Activated naive CD4-positive, alpha-beta T cell treated with anti-CD3 and anti-CD28 coated beads for 36 hours (primary cell): ENCODE results near the gene SPSB1. TPM values are rescaled to one million over a fixed set of nuclear protein-coding genes. Genes with fewer than 3 reads are reported as not detected.

Experiments
- CTCF ChIA-PET: fragments of 350-600 bp; sonication (Branson Sonifier 250); formaldehyde crosslinking; loops from one replicate; lab custom pipeline; 2021; ENCODE audit warnings: antibody characterized with exemption; lab: Charles Lee
- DNase-seq: peaks from one replicate; pipeline ENCODE4 v3.0.0-alpha.2; 2020
- H3K27ac Mint-ChIP-seq: one replicate; pipeline ENCODE4 v1.8.0; 2021; ENCODE audit warnings: mild to moderate bottlenecking, mixed read lengths
- H3K27me3 Mint-ChIP-seq: one replicate; pipeline ENCODE4 v1.8.0; 2021; ENCODE audit warnings: low read depth, mixed read lengths
- H3K36me3 Mint-ChIP-seq: one replicate; pipeline ENCODE4 v1.8.0; 2021; ENCODE audit warnings: low read depth, mixed read lengths
- H3K4me1 Mint-ChIP-seq: one replicate; pipeline ENCODE4 v1.8.0; 2021; ENCODE audit warnings: low read depth, mixed read lengths
- H3K4me3 Mint-ChIP-seq: one replicate; pipeline ENCODE4 v1.8.0; 2021; ENCODE audit warnings: mild to moderate bottlenecking, moderate library complexity, mixed read lengths
- H3K9me3 Mint-ChIP-seq: one replicate; pipeline ENCODE4 v1.8.0; 2021; ENCODE audit warnings: mixed read lengths
- intact Hi-C: fragments of 100-400 bp; cut with micrococcal nuclease; formaldehyde crosslinking; loops from one replicate; pipeline ENCODE4 v1.15.1; 2023
- total RNA-seq, 2 experiments: library from RNA; stranded (reverse); gene quantifications; one replicate each; pipeline ENCODE4 v1.2.3, GENCODE V29; 2021

The SPSB1 gene
- total RNA-seq, 2 experiments from 2014 or later = 4.8 to 5.0 TPM

DNA sequence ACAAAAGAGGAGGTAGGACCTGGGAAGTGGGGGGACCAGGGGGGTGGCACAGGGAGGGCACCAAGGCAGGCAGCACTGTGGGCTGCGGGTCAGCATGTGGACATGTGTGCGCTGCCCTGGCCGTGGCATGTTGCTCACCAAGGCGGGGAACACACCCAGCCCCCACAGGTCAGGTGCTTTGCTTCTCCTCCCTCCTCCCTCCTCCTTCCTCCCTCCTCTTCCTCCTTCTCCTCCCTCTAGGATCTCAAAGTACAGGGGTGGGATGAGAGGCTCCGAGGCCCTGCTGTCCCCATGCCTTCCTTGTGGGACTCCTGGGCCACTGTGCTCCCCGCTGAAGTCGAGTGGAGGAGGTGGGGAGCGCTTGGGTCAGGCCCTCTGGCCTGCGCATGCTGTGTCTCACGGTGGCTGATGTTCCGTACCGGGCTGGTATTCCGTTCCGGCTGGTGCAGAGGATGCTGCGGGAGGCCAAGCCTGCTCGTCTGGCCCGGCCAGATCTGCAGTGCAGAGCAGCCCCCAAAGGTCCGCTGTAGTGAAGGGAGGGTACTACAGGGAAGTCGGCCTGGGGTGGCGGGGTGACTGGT is 26.6 kb downstream of the SPSB1 start:
- H3K9me3 Mint-ChIP-seq = no peaks in the 10 kb centered on the region
- intact Hi-C loops = no loop called here
- CTCF ChIA-PET = no interaction called here
- H3K4me3 Mint-ChIP-seq = no peak overlapping the region
- H3K27me3 Mint-ChIP-seq = no peaks in the 10 kb centered on the region
- no peaks in the 10 kb centered on the region for H3K36me3 Mint-ChIP-seq
- H3K4me1 Mint-ChIP-seq = peaks cover 38% of the 10 kb centered on the region
- no peak overlapping the region for H3K27ac Mint-ChIP-seq
- no peak for DNase-seq

DNA sequence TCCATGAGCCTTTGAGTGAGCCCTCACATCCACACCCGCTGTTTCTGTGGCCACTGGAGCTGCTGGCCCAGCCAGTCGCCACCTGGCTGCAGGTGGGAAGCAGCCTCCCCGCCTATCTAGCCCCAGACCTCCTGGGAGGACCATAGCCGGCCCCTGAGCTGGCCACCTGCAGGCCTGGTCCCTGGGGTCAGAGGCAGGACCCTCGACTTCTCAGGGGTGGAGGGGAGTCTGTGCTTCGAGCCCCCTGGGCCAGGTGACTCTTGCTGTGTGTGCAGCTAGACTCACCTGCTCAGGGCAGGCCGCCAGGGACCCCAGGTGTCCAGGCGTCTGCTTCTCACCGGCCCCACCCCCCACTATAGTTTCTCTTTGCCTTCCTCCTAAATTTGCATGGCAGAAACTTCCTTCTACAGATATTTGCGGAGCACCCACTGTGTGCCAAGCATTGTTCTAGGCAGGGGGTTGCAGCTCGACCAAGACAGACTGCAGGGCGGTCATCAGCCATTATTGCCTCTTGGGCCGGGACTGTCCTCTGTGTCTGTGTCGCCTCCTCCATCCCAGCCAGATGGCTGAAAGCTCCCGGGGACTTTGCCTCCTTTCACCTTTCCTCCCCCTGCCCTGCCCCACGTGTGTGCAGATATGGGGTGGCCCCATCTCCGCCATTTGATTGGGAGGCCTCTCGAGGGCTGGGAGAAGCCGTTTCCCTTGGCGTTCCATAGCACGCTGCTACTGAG is 27.3 kb downstream of the SPSB1 start:
- Mint-ChIP-seq H3K4me3 (no peak overlapping the region), H3K27ac (no peak overlapping the region), H3K27me3 (no peaks in the 10 kb centered on the region), H3K4me1 (peaks cover 31% of the 10 kb centered on the region), H3K36me3 (no peaks in the 10 kb centered on the region), H3K9me3 (no peaks in the 10 kb centered on the region)
- intact Hi-C loops = no loop called here
- no peak for DNase-seq
- CTCF ChIA-PET = no interaction called here

DNA sequence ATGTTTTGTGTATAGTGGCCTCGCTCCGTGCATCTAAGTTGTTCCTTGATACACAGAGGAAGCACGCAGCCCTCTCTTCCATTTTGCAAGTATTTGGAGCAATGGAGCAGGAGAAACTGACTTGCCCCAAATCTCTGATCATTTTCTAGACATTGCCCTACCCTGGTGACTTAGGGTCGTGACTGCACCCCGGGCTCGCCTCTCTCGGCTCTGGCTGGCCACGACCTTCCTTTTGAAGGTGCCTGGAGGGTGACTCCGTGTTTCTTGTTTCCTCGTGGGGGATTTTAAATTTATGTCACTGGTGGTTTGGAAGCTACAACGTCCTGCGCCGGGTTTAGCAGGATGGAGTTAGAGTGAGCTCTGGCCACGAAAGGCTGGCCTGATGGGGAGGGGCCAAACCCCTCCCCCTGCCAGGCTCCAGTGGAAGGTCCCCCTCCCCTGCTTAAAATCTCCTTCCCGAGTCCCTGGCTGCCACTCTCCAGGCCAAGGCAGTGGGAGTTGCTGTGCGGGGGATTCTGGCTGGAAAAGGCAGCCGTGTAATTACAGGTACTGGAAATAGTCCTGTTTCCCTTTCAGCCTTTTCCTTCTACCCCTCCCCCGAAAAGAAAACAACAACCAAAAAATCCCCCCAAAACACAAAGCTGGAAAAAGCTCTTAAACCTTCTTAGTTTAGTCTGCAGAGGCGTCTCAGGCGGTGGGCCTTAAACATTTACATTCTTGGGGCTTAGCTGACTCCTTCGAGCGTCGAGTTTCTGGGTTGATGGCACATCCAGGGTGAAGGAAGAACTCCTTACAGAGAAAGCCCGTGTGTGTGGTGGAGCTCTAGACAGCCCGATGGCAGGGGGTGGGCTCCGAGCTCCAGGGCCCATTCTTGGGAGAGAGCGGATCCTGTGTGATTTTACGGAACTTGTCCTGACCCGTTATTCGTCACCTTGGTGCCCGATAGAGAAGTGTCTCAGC is 28.1 kb downstream of the SPSB1 start:
- H3K9me3 Mint-ChIP-seq = no peaks in the 10 kb centered on the region
- no peaks in the 10 kb centered on the region for H3K36me3 Mint-ChIP-seq
- intact Hi-C loops = no loop called here
- DNase-seq = no peak
- peaks cover 23% of the 10 kb centered on the region for H3K4me1 Mint-ChIP-seq
- no peak overlapping the region for H3K27ac Mint-ChIP-seq
- CTCF ChIA-PET = interaction anchor here (0.5 to 1.1 kb wide), 3 partner anchors 31 to 400 kb away, joined by 3 to 4 read pairs (median 3); no protein-coding TSS in a partner anchor
- no peaks in the 10 kb centered on the region for H3K27me3 Mint-ChIP-seq
- H3K4me3 Mint-ChIP-seq = no peak overlapping the region

DNA sequence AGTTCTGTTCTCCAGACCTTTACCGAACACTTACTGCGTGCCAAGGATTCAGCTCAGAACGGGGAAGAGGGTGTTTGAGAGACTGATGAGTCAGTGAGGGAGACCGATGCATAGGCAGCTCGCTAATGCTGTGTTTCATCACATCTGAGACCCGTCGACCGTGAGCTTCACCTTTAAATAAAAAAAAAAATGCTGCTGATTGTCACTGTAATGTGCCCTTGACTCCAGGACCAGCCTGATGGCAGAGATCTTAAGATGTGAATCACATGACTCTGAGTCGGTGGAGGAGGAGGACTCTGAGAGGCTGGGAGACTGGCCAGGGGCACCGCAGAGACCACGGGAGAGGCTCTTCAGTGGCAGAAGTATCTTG is 28.8 kb downstream of the SPSB1 start:
- intact Hi-C loops = no loop called here
- CTCF ChIA-PET = interaction anchor here (0.5 to 1.1 kb wide), 4 partner anchors 13 to 399 kb away, joined by 3 to 4 read pairs (median 3); no protein-coding TSS in a partner anchor
- Mint-ChIP-seq H3K4me1 (peaks cover 17% of the 10 kb centered on the region), H3K27me3 (no peaks in the 10 kb centered on the region), H3K9me3 (no peaks in the 10 kb centered on the region), H3K4me3 (no peak overlapping the region), H3K27ac (no peak overlapping the region), H3K36me3 (no peaks in the 10 kb centered on the region)
- DNase-seq = no peak

DNA sequence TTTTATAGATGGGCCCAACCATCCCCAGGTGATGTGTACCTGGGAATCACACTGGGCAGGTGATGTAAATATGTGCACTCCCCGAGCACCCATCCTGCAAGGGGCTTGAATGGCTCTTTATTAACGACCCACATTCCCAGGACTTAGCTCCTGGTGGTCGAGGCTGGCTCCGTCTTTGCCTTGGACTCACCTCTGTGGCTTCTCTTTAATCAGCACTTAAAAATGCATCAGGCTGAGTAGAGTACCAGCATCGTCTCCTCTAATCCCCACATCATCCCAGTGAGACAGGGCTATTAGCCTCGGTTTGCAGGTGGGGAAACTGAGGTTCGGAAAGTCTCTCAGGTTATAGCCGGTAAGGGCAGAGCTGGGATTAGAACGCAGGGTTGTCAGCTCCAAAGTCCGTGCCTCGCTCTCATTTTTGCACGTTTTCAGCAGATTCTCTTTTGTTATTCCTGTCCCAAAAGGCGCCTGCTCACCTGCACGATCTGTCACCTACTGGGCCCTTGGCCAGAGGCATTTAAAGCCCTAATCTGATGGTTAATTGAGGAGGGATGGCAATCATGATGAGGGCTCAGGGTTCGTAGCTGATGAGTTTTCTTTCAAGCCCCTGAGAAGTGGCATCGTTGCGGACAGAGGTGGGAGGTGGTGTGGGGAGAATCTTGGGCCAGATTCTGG is 29.4 kb downstream of the SPSB1 start:
- H3K27ac Mint-ChIP-seq = no peak overlapping the region
- no peak for DNase-seq
- no peaks in the 10 kb centered on the region for H3K27me3 Mint-ChIP-seq
- intact Hi-C loops = no loop called here
- H3K9me3 Mint-ChIP-seq = no peaks in the 10 kb centered on the region
- CTCF ChIA-PET = interaction anchor here (0.5 to 1.1 kb wide), 2 partner anchors 13 to 32 kb away, joined by 3 to 4 read pairs; no protein-coding TSS in a partner anchor
- H3K4me3 Mint-ChIP-seq = no peak overlapping the region
- no peaks in the 10 kb centered on the region for H3K36me3 Mint-ChIP-seq
- peaks cover 12% of the 10 kb centered on the region for H3K4me1 Mint-ChIP-seq

DNA sequence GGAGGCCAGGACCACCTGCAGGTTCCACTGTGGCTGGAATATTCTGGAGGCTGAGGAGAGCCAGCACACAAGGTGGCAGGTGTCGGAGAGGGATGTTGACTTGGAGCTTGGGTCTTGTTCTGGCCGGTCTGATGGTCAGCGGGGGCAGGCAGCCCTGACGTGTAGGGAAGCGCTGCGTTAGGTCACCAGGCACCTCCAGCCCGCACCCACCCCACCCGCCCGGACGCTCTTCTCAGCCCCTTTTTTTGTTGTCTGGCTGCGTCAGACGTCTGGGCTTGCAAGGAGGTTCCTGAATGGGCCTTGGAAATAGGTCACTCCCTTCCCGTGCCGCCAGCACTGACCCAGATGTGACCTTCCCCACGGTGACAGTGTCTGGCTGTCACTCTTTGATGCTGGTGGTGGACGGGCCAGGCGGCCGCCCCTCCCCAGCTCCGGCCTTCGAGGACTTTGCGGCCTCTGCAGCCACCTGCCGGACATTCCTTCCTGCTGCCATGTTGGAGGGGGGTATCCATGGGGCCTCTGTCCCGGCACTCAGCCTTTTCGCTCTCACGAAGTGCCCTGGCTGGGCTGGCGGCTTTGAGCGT is 30.1 kb downstream of the SPSB1 start:
- no peaks in the 10 kb centered on the region for H3K36me3 Mint-ChIP-seq
- intact Hi-C loops = no loop called here
- CTCF ChIA-PET = no interaction called here

DNA sequence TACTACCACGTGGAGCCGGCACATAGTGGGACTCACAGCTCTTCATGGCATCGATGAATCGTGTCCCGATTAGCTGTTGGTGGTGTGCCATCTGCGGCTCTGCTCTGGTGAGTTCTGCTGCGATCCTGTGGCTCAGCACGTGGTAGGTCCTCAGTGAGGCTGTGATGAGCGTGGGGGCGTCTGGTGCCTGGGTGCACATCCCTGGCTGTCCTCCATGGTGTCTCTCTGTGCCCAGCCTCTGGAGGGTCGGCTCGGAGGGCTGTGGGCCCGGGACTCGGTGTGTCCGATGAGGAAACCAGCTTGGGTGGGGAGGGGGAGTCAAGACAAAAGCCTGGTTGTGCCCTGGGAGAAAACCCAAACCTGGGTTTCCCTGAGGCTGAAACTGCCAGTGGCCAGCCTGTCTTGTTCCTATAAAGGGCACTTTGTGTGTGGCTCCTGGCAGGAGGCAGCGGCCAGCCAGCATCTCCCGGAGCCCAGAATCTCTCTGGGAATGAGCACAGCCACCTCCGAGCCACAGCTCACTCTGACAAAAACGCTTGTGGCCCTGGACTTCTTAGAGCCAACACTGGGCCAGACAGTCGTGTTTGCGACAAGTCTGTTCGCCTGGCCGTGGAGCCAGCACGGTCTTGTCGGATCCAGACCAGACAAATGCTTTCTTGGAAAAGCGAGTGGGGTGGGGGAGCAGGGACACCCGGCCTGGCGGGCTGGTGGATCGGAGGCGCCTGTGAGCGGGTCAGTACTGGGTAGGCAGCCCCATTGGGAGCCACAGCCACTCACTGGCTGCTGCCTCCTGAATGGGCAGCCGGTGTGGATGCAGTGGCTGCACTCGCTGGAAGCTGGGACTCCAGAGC is 31.8 kb downstream of the SPSB1 start:
- Mint-ChIP-seq H3K27ac (no peak overlapping the region), H3K4me1 (no peaks in the 10 kb centered on the region), H3K36me3 (no peaks in the 10 kb centered on the region), H3K27me3 (no peaks in the 10 kb centered on the region), H3K9me3 (no peaks in the 10 kb centered on the region), H3K4me3 (no peak overlapping the region)
- intact Hi-C loops = no loop called here
- no peak for DNase-seq
- CTCF ChIA-PET = interaction anchor here (1.5 kb wide), 1 partner anchor 132 kb away, joined by 3 read pairs; no protein-coding TSS in a partner anchor

More for the DNA sequence above, 30.1 kb downstream of the SPSB1 start:
- Mint-ChIP-seq H3K27me3 (no peaks in the 10 kb centered on the region), H3K4me3 (no peak overlapping the region), H3K9me3 (no peaks in the 10 kb centered on the region), H3K4me1 (peaks cover 7% of the 10 kb centered on the region), H3K27ac (no peak overlapping the region)
- no peak for DNase-seq

DNA sequence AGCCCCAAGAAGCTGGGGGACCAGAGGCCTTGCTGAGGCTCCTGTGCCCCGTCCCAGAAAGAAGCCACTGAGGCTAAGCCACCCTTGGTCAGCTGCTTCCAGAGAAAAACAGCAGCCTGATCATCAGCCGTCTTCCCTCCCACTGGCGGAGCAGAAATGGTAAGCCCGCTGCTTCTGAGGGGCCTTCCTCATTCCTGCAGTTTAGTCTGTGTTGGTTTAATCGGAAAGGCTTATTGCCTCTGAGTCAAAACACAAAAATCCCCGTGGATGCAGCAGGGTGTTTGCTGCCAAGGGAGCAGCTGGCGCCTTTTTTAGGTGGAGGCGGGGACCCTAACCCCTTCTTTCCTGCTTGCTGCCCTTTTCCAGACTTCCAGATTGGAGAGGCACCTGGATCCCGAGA is 33.9 kb downstream of the SPSB1 start:
- CTCF ChIA-PET = no interaction called here
- intact Hi-C loops = no loop called here
- Mint-ChIP-seq H3K9me3 (no peaks in the 10 kb centered on the region), H3K4me3 (no peak overlapping the region), H3K27me3 (no peaks in the 10 kb centered on the region), H3K4me1 (no peaks in the 10 kb centered on the region), H3K36me3 (no peaks in the 10 kb centered on the region), H3K27ac (no peak overlapping the region)
- no peak for DNase-seq

DNA sequence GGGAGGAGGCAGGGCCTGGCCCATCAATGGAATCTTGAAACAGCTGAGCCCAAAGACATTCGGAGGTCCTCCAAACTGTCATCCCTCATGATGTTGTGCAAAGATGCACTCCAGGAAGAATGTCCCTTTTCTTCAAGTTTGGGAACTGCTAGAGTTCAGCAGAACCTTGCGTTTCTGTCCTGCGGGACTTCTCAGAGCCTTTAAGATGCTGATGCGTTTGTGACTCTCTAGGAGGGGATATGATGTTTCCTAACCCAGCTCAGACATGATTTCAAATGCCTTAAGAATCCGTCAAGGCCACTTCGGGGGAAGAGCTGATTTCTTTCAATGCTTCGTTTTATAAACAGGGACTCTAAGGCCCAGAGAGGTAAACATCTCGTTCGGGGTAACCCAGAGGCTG is 35.5 kb downstream of the SPSB1 start:
- no peak overlapping the region for H3K4me3 Mint-ChIP-seq
- CTCF ChIA-PET = interaction anchor here (1.3 kb wide), 1 partner anchor 168 kb away, joined by 4 read pairs; no protein-coding TSS in a partner anchor

DNA sequence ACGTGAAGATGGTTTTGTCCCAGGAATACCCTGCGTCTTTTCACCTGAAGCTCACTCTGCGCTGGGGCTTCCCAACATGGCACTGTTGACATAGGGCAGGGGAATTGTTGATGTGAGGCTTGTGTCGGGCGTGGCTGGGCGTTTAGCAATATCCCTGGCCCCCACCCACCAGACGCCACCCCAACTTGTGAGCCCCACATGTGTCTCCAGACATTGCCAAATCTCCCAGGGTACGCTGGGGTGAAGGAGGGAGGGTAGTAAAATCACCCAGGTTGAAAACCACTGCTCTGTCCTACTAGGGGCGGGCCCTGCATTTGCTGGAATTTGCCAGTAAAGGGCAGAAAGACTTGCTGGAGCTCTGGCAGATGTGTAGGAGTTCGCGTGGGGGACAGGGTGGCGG is 36.0 kb downstream of the SPSB1 start:
- DNase-seq = no peak
- Mint-ChIP-seq H3K27me3 (no peaks in the 10 kb centered on the region), H3K4me3 (no peak overlapping the region), H3K9me3 (no peaks in the 10 kb centered on the region), H3K4me1 (peaks cover 6% of the 10 kb centered on the region), H3K36me3 (no peaks in the 10 kb centered on the region), H3K27ac (no peak overlapping the region)
- CTCF ChIA-PET = interaction anchor here (1.3 kb wide), 1 partner anchor 168 kb away, joined by 4 read pairs; no protein-coding TSS in a partner anchor
- intact Hi-C loops = no loop called here

More for the DNA sequence above, 35.5 kb downstream of the SPSB1 start:
- peaks cover 6% of the 10 kb centered on the region for H3K4me1 Mint-ChIP-seq
- no peak for DNase-seq
- H3K9me3 Mint-ChIP-seq = no peaks in the 10 kb centered on the region
- no peaks in the 10 kb centered on the region for H3K36me3 Mint-ChIP-seq
- no peak overlapping the region for H3K27ac Mint-ChIP-seq
- H3K27me3 Mint-ChIP-seq = no peaks in the 10 kb centered on the region
- intact Hi-C loops = no loop called here

DNA sequence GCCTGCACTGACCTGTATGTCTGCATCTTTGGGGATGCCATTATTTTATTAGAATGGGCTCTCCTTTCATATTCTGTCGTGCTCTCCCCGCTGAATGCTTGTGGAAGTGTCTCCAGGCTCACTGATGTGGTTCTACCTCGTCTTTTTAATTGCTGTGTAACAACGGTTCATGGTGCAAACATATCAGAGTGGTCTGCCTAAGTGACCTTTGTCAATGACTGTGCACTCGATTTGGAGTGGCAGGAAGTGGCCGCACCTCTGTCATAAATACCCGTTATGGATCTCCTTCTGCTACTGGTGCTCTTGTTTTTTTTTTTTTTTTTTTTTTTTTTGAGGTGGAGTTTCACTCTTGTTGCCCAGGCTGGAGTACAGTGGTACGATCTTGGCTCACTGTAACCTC is 38.3 kb downstream of the SPSB1 start:
- Mint-ChIP-seq H3K4me3 (no peak overlapping the region), H3K4me1 (peaks cover 6% of the 10 kb centered on the region), H3K36me3 (no peaks in the 10 kb centered on the region), H3K9me3 (no peaks in the 10 kb centered on the region), H3K27ac (no peak overlapping the region), H3K27me3 (no peaks in the 10 kb centered on the region)
- CTCF ChIA-PET = no interaction called here
- intact Hi-C loops = no loop called here
- DNase-seq = no peak
